ENCODE measurements around the gene ZNF609.
A peak's percentile ranks its signal among the peaks of the same experiment; 100 is the strongest.
"Not testable (repeated sequence)": the region's sequence is repeated elsewhere in the genome, so short reads cannot be mapped to it uniquely, and the experiment has no call there.

Gene ZNF609

GRCh38 chr15:64621056-64621455 is 160.7 kb downstream of the ZNF609 start:
- ChIA-PET POLR2A (no interaction called here), CTCF (interaction anchor here (0.6 to 3.1 kb wide), 4 partner anchors 14 to 30 kb away, joined by 3 to 9 read pairs (median 3); no protein-coding TSS in a partner anchor)
- DNase-seq (ENCODE audit: extremely low spot score) = no peak
- TF ChIP-seq CTCF (IDR thresholded peaks at IDR 0.05; ENCODE audit: control extremely low read depth, extremely low read depth, low read depth, missing control alignments) = no peak

GRCh38 chr15:64622410-64623260 is 162.3 kb downstream of the ZNF609 start:
- POLR2A ChIA-PET = no interaction called here
- CTCF ChIA-PET = interaction anchor here (1.2 to 1.6 kb wide), 4 partner anchors 11 to 59 kb away, joined by 3 to 5 read pairs (median 4); no protein-coding TSS in a partner anchor
- DNase-seq (ENCODE audit: extremely low spot score) = peak; percentile 44
- TF ChIP-seq CTCF (IDR thresholded peaks at IDR 0.05; ENCODE audit: control extremely low read depth, extremely low read depth, low read depth, missing control alignments) = no peak

- TF ChIP-seq CTCF (IDR thresholded peaks at IDR 0.05; ENCODE audit: control extremely low read depth, extremely low read depth, low read depth, missing control alignments) = no peak
- DNase-seq (ENCODE audit: extremely low spot score) = no peak
- ChIA-PET CTCF (interaction anchor here (0.7 to 1.6 kb wide), 6 partner anchors 8 to 58 kb away, joined by 3 to 5 read pairs (median 4); no protein-coding TSS in a partner anchor), POLR2A (no interaction called here)
Measured at GRCh38 chr15:64623347-64623996, 163.1 kb downstream of the ZNF609 start.

GRCh38 chr15:64624242-64624641 is 163.9 kb downstream of the ZNF609 start:
- ChIA-PET POLR2A (no interaction called here), CTCF (interaction anchor here (0.7 to 1.6 kb wide), 3 partner anchors 9 to 27 kb away, joined by 3 to 5 read pairs (median 3); no protein-coding TSS in a partner anchor)
- TF ChIP-seq CTCF (IDR thresholded peaks at IDR 0.05; ENCODE audit: control extremely low read depth, extremely low read depth, low read depth, missing control alignments) = no peak
- no peak for DNase-seq (ENCODE audit: extremely low spot score)

GRCh38 chr15:64629063-64629462 is 168.7 kb downstream of the ZNF609 start:
- ChIA-PET POLR2A (no interaction called here), CTCF (interaction anchor here (0.8 to 1.4 kb wide), 3 partner anchors 13 to 19 kb away, joined by 3 to 4 read pairs (median 3); no protein-coding TSS in a partner anchor)
- no peak for DNase-seq (ENCODE audit: extremely low spot score)
- TF ChIP-seq CTCF (IDR thresholded peaks at IDR 0.05; ENCODE audit: control extremely low read depth, extremely low read depth, low read depth, missing control alignments) = no peak

GRCh38 chr15:64630396-64631107 is 170.2 kb downstream of the ZNF609 start:
- TF ChIP-seq CTCF (IDR thresholded peaks at IDR 0.05; ENCODE audit: control extremely low read depth, extremely low read depth, low read depth, missing control alignments) = no peak
- CTCF ChIA-PET = interaction anchor here (1.6 kb wide), 1 partner anchor 9 kb away, joined by 3 read pairs; no protein-coding TSS in a partner anchor
- POLR2A ChIA-PET = no interaction called here
- no peak for DNase-seq (ENCODE audit: extremely low spot score)

GRCh38 chr15:64632639-64633038 is 172.3 kb downstream of the ZNF609 start:
- ChIA-PET CTCF (interaction anchor here (3.9 to 4.4 kb wide), 2 partner anchors 12 to 17 kb away, joined by 19 to 32 read pairs; no protein-coding TSS in a partner anchor), POLR2A (interaction anchor here (0.7 kb wide), 1 partner anchor 75 kb away, joined by 3 read pairs; no protein-coding TSS in a partner anchor)
- DNase-seq (ENCODE audit: extremely low spot score) = not testable (repeated sequence)

Data from GM10248 (cell line).